ENCODE measurements around the gene CCDC6. TPM values are rescaled to one million over a fixed set of nuclear protein-coding genes. Genes with fewer than 3 reads are reported as not detected.

CCDC6 gene
- polyA plus RNA-seq, 1 donor from 2014 or later: 20.1 TPM

GRCh38 chr10:59873896-59874295, 32.5 kb downstream of the CCDC6 start:
- Histone ChIP-seq H3K79me2 (replicated peaks; ENCODE audit: insufficient read depth, low read length) (peaks cover 26% of the 10 kb centered on the region), H3K9me2 (ENCODE audit: insufficient read depth, low read length) (no peaks in the 10 kb centered on the region), H3F3A (ENCODE audit: insufficient read depth, low read length, poor library complexity, severe bottlenecking) (no peaks in the 10 kb centered on the region), H3K36me3 (ENCODE audit: insufficient read depth, low read length) (no peaks in the 10 kb centered on the region), H3K9ac (ENCODE audit: low read length) (no peak overlapping the region), H3K4me3 (ENCODE audit: low read length) (no peak overlapping the region), H4K20me1 (ENCODE audit: insufficient read depth) (no peaks in the 10 kb centered on the region), H3K4me2 (ENCODE audit: low read length) (no peak overlapping the region), H3K27ac (ENCODE audit: low read length) (no peak overlapping the region), H3K9me3 (ENCODE audit: low read length) (no peaks in the 10 kb centered on the region), H3K27me3 (ENCODE audit: insufficient read depth, low read depth, low read length) (no peaks in the 10 kb centered on the region), H2AFZ (ENCODE audit: low read depth, low read length) (no peak overlapping the region)
- TF ChIP-seq EP300 (conservative IDR thresholded peaks at IDR 0.05; ENCODE audit: poor library complexity, severe bottlenecking) (no peak), TAF1 (IDR thresholded peaks at IDR 0.05; ENCODE audit: low read depth) (no peak), EZH2 (IDR thresholded peaks at IDR 0.05; ENCODE audit: borderline replicate concordance, insufficient read depth, low read length, poor library complexity, severe bottlenecking) (no peak), SMC3 (conservative IDR thresholded peaks at IDR 0.05; ENCODE audit: poor library complexity) (no peak), POLR2AphosphoS5 (IDR thresholded peaks at IDR 0.05) (no peak), RAD21 (conservative IDR thresholded peaks at IDR 0.05) (no peak), MXI1 (conservative IDR thresholded peaks at IDR 0.05; ENCODE audit: poor library complexity, severe bottlenecking) (no peak)
- TF ChIP-seq, protein P1, sequence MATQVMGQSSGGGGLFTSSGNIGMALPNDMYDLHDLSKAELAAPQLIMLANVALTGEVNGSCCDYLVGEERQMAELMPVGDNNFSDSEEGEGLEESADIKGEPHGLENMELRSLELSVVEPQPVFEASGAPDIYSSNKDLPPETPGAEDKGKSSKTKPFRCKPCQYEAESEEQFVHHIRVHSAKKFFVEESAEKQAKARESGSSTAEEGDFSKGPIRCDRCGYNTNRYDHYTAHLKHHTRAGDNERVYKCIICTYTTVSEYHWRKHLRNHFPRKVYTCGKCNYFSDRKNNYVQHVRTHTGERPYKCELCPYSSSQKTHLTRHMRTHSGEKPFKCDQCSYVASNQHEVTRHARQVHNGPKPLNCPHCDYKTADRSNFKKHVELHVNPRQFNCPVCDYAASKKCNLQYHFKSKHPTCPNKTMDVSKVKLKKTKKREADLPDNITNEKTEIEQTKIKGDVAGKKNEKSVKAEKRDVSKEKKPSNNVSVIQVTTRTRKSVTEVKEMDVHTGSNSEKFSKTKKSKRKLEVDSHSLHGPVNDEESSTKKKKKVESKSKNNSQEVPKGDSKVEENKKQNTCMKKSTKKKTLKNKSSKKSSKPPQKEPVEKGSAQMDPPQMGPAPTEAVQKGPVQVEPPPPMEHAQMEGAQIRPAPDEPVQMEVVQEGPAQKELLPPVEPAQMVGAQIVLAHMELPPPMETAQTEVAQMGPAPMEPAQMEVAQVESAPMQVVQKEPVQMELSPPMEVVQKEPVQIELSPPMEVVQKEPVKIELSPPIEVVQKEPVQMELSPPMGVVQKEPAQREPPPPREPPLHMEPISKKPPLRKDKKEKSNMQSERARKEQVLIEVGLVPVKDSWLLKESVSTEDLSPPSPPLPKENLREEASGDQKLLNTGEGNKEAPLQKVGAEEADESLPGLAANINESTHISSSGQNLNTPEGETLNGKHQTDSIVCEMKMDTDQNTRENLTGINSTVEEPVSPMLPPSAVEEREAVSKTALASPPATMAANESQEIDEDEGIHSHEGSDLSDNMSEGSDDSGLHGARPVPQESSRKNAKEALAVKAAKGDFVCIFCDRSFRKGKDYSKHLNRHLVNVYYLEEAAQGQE (IDR thresholded peaks at IDR 0.05; ENCODE audit: borderline replicate concordance): no peak
- TF ChIP-seq, protein P2, sequence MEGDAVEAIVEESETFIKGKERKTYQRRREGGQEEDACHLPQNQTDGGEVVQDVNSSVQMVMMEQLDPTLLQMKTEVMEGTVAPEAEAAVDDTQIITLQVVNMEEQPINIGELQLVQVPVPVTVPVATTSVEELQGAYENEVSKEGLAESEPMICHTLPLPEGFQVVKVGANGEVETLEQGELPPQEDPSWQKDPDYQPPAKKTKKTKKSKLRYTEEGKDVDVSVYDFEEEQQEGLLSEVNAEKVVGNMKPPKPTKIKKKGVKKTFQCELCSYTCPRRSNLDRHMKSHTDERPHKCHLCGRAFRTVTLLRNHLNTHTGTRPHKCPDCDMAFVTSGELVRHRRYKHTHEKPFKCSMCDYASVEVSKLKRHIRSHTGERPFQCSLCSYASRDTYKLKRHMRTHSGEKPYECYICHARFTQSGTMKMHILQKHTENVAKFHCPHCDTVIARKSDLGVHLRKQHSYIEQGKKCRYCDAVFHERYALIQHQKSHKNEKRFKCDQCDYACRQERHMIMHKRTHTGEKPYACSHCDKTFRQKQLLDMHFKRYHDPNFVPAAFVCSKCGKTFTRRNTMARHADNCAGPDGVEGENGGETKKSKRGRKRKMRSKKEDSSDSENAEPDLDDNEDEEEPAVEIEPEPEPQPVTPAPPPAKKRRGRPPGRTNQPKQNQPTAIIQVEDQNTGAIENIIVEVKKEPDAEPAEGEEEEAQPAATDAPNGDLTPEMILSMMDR (IDR thresholded peaks at IDR 0.05; ENCODE audit: poor library complexity, severe bottlenecking): no peak

DNA sequence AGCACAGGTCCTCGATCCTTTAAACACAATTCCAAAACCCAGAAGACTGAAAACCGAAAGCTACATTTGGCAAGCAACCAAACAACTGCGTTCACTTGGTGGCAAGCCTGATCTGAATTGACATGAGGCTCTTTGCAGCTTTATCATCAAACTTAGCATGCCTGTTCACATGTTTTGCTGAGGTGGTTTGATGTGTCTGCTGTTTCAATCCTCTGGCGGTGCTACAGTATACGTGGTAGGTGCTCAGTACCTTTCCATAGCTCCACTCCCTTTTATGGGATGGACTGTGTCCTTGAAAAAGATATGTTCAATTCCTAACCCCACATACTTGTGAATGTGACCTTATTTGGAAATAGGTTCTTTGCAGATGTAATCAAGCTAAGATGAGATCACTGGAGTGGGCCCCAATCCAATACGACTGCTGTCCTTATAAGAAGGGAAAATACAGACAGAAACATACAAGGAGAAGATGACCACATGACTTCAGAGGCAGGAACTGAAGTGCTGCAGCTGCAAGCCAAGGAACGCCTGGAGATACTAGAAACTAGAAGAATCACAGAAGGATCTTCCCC, 33.4 kb downstream of the CCDC6 start:
- Histone ChIP-seq H3K4me2 (ENCODE audit: low read length) (no peak overlapping the region), H3K4me3 (ENCODE audit: low read length) (no peak overlapping the region), H3K36me3 (ENCODE audit: insufficient read depth, low read length) (no peaks in the 10 kb centered on the region), H3K9me2 (ENCODE audit: insufficient read depth, low read length) (no peaks in the 10 kb centered on the region), H2AFZ (ENCODE audit: low read depth, low read length) (no peak overlapping the region), H3F3A (ENCODE audit: insufficient read depth, low read length, poor library complexity, severe bottlenecking) (no peaks in the 10 kb centered on the region), H4K20me1 (ENCODE audit: insufficient read depth) (no peaks in the 10 kb centered on the region), H3K9me3 (ENCODE audit: low read length) (no peaks in the 10 kb centered on the region), H3K9ac (ENCODE audit: low read length) (no peak overlapping the region), H3K79me2 (replicated peaks; ENCODE audit: insufficient read depth, low read length) (peaks cover 24% of the 10 kb centered on the region), H3K27me3 (ENCODE audit: insufficient read depth, low read depth, low read length) (no peaks in the 10 kb centered on the region), H3K27ac (ENCODE audit: low read length) (no peak overlapping the region)
- TF ChIP-seq TAF1 (IDR thresholded peaks at IDR 0.05; ENCODE audit: low read depth) (no peak), MXI1 (conservative IDR thresholded peaks at IDR 0.05; ENCODE audit: poor library complexity, severe bottlenecking) (no peak), EZH2 (IDR thresholded peaks at IDR 0.05; ENCODE audit: borderline replicate concordance, insufficient read depth, low read length, poor library complexity, severe bottlenecking) (no peak), POLR2AphosphoS5 (IDR thresholded peaks at IDR 0.05) (no peak), EP300 (conservative IDR thresholded peaks at IDR 0.05; ENCODE audit: poor library complexity, severe bottlenecking) (no peak)

Measured in neural cell (in vitro differentiated cells).